ENCODE data around the gene MRPL42. TPM values are rescaled to one million over a fixed set of nuclear protein-coding genes. Genes with fewer than 3 reads are reported as not detected.

Gene MRPL42
- total and polyA plus RNA-seq, 11 donors = 23.0 to 53.0 (median 46.2) TPM

- peak overlapping the region in 1 of 12 donors; percentile 83 for H3K27ac ChIP-seq
- 92 to 97% (median 95%) methylated on average over 5 of the region's 5 CpGs for WGBS, 4 donors
- no peak for ATAC-seq
- TF ChIP-seq POLR2A (IDR thresholded peaks at IDR 0.05) = no peak
- TF ChIP-seq, protein P1, sequence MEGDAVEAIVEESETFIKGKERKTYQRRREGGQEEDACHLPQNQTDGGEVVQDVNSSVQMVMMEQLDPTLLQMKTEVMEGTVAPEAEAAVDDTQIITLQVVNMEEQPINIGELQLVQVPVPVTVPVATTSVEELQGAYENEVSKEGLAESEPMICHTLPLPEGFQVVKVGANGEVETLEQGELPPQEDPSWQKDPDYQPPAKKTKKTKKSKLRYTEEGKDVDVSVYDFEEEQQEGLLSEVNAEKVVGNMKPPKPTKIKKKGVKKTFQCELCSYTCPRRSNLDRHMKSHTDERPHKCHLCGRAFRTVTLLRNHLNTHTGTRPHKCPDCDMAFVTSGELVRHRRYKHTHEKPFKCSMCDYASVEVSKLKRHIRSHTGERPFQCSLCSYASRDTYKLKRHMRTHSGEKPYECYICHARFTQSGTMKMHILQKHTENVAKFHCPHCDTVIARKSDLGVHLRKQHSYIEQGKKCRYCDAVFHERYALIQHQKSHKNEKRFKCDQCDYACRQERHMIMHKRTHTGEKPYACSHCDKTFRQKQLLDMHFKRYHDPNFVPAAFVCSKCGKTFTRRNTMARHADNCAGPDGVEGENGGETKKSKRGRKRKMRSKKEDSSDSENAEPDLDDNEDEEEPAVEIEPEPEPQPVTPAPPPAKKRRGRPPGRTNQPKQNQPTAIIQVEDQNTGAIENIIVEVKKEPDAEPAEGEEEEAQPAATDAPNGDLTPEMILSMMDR (IDR thresholded peaks at IDR 0.05) = peak in 1 of 12 donors; percentile 6
- no peaks in the 10 kb centered on the region for H3K27me3 ChIP-seq
- H3K4me1 ChIP-seq = peaks cover 0 to 33% (median 10%) of the 10 kb centered on the region in 12 donors
- H3K9me3 ChIP-seq = no peaks in the 10 kb centered on the region
- intact Hi-C loops (cut with DNase I) = no loop called here
- no peak for DNase-seq
- H3K36me3 ChIP-seq = peaks cover 0 to 3% (median 0%) of the 10 kb centered on the region in 9 donors
- no peak overlapping the region for H3K4me3 ChIP-seq
Measured at GRCh38 chr12:93537769-93538168, 70.5 kb downstream of the MRPL42 start.

- DNase-seq (no peak), ATAC-seq (no peak)
- H3K4me1 ChIP-seq = peaks cover 0 to 33% (median 10%) of the 10 kb centered on the region in 12 donors
- no peaks in the 10 kb centered on the region for H3K27me3 ChIP-seq
- peak overlapping the region in 2 of 12 donors; percentile 11 to 62 for H3K27ac ChIP-seq
- H3K4me3 ChIP-seq = no peak overlapping the region
- WGBS, 4 donors = 94 to 96% (median 95%) methylated on average over 4 of the region's 4 CpGs
- peaks cover 0 to 20% (median 3%) of the 10 kb centered on the region in 9 donors for H3K36me3 ChIP-seq
- intact Hi-C loops (cut with DNase I) = no loop called here
- no peaks in the 10 kb centered on the region for H3K9me3 ChIP-seq
- TF ChIP-seq POLR2A (IDR thresholded peaks at IDR 0.05) = no peak
- TF ChIP-seq, protein P1 (IDR thresholded peaks at IDR 0.05) = no peak
Measured at GRCh38 chr12:93539821-93540220, 72.5 kb downstream of the MRPL42 start.

DNA sequence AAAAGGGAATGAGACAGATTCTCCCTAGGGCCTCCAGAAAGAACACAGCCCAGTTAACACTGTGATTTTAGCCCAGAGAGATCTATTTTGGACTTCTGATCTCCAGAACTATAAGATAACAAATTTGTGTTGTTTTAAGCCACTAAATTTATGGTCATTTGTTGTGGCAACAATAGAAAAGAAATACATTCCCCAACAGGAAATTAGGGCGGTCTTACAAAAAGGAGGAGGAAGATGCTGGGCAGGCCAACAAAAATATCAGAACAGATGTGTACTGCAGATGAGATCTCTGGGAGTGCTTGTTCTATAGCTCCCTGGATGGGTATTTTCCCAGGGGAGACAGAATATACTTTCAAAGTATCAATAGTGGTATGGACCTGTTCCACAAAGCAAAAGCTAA, 73.2 kb downstream of the MRPL42 start:
- Histone ChIP-seq H3K36me3 (peaks cover 0 to 27% (median 3%) of the 10 kb centered on the region in 9 donors), H3K27me3 (no peaks in the 10 kb centered on the region), H3K4me3 (no peak overlapping the region), H3K9me3 (no peaks in the 10 kb centered on the region), H3K27ac (peak overlapping the region in 2 of 12 donors; percentile 12 to 62), H3K4me1 (peaks cover 0 to 33% (median 10%) of the 10 kb centered on the region in 12 donors)
- intact Hi-C loops (cut with DNase I) = no loop called here
- TF ChIP-seq, protein P1 (IDR thresholded peaks at IDR 0.05) = no peak
- no peak for TF ChIP-seq POLR2A (IDR thresholded peaks at IDR 0.05)
- DNase-seq (no peak), ATAC-seq (peak in 1 of 4 donors; percentile 32)
- 40 to 52% (median 45%) methylated on average over 1 of the region's 1 CpG for WGBS, 4 donors

DNA sequence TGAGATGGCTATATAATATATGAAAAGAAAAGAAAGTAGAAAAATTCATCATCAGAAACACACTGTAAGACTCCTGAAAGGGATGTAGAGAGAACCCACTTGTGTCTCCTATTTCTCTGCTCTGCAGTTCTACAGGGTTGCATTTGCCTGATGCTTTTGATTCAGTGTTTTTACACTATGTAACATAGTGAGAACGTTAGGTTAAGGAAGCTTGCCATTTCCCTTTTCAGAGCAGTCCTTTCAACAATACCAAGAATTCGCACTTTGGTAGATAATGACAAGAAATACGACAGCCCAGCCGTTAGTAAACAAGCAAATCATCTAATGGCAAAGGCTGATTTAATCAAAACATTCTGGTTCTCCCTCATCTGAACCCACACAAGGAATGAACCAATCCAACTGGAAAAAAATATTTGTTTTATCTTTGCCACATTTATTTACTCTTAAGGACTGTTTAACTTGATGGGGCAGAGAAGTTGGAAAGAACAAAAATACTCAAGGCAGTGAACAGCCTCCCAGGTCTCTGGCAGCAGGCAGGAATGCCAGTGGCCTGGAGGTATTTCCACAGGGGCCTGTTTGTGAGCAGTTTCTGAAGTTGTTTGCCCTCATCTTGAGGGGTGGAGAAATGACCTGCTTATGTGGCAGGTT, 74.4 kb downstream of the MRPL42 start:
- no peak for TF ChIP-seq POLR2A (IDR thresholded peaks at IDR 0.05)
- TF ChIP-seq, protein P1 (IDR thresholded peaks at IDR 0.05) = no peak
- ATAC-seq = no peak
- H3K4me3 ChIP-seq = no peak overlapping the region
- H3K4me1 ChIP-seq = peaks cover 0 to 26% (median 5%) of the 10 kb centered on the region in 12 donors
- H3K27ac ChIP-seq = no peak overlapping the region
- no peaks in the 10 kb centered on the region for H3K27me3 ChIP-seq
- intact Hi-C loops (cut with DNase I) = no loop called here
- H3K36me3 ChIP-seq = peaks cover 0 to 27% (median 3%) of the 10 kb centered on the region in 9 donors
- DNase-seq = no peak
- 56 to 72% (median 70%) methylated on average over 4 of the region's 4 CpGs for WGBS, 4 donors
- H3K9me3 ChIP-seq = no peaks in the 10 kb centered on the region

Data from heart left ventricle (tissue), 16 donors.